NCI-H345 treated with DMSO at 0.1 percent for 48 hours (cell line): ENCODE results near the gene NADSYN1.

Experiments used
- DNase-seq: peaks from one replicate; lab custom pipeline; 2025; ENCODE audit not compliant: unreplicated experiment; lab: John Stamatoyannopoulos, UW

Gene NADSYN1

DNA sequence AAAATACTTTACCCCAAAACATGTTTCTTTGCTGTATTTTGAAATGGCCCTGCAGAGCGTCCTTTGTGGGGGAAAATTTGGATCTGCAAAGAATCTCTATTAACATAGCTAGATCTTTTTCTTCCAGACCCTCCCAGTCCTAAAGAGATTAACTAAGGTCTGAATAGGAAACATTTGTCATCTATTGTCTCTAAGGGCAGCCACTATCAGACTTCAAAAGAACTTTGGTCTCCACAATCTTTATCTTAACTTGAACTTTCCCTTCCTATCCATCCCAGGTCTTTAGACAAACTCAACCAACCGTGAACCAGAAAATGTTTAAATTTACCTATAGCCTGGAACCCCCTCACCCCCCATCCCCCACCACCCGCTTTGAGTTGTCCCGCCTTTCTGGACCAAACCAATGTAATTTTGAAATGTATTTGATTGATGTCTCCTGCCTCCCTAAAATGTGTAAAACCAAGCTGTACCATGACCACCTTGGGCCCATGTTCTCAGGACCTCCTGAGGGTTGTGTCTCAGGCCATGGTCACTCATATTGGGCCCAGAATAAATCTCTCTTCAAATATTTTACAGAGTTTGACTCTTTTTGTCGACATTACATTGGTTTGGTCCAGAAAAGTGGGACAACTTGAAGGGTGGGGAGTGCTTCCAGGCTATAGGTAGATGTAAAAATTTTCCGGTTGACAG lies 91.7 kb downstream of the NADSYN1 start:
- no peak for DNase-seq

DNA sequence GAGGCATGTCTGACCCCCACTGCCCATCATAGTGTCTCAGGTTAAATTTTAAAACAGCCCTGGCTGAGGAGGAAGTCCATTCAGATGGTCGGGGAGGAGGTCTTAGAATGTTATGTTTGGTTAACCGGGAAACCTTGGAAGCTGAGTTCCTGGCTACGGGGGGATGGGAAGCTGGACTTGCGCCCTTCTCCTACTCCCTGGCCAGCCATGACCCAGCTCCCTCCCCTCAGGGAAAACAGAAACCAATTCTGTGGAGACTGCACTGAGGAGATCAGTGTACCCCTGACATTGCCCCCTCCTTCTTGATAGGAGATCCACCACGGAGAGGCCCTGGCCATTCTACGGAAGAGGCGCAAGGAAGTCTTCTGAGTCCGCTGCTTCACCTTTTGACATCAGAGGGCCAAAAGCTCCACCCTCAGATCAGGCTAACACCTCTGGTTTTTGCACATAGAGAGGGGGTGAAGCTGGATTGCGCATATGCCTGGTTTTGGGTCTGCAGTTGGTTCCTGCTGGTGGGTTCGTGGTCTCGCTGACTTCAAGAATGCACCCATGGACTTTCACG lies 92.5 kb downstream of the NADSYN1 start:
- DNase-seq: no peak

DNA sequence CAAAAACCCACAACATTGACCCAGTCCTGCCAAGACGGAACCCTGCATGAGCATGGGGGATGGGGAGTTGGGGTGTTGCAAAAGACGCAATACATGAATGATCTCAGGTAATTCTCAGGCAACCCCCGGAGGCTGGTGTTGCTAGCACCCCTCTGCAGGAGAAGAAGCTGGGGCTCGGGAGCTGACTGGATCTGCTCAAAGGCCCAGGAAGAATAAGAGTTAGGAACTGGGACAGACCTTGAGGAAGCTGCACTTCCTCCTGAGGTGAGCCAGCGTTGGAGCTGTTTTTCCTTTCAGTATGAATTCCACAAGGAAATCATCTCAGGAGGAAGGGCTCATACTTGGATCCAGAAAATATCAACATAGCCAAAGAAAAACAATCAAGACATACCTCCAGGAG lies 95.1 kb downstream of the NADSYN1 start, which contains the start of gene KRTAP5-9:
TSS of gene KRTAP5-9 (plus strand) at position 301 of the 400 bp plus-strand sequence. CDS start 238 bp downstream, outside the sequence.
- DNase-seq: no peak

DNA sequence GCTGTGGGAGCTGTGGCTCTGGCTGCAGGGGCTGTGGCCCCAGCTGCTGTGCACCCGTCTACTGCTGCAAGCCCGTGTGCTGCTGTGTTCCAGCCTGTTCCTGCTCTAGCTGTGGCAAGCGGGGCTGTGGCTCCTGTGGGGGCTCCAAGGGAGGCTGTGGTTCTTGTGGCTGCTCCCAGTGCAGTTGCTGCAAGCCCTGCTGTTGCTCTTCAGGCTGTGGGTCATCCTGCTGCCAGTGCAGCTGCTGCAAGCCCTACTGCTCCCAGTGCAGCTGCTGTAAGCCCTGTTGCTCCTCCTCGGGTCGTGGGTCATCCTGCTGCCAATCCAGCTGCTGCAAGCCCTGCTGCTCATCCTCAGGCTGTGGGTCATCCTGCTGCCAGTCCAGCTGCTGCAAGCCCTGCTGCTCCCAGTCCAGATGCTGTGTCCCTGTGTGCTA lies 95.7 kb downstream of the NADSYN1 start:
- DNase-seq: no peak
